ENCODE measurements around the gene XXYLT1.

- TF ChIP-seq POLR2A (IDR thresholded peaks at IDR 0.05), result no peak
- no peak for TF ChIP-seq CTCF (IDR thresholded peaks at IDR 0.05)
Measured at GRCh38 chr3:195187609-195188425, 83.1 kb downstream of the XXYLT1 start.

Measured in right lobe of liver (tissue), 4 donors.